Fibroblast of lung (primary cell): ENCODE measurements around the gene PMIS2. TPM values are rescaled to one million over a fixed set of nuclear protein-coding genes. Genes with fewer than 3 reads are reported as not detected.
"Not testable (repeated sequence)": the region's sequence is repeated elsewhere in the genome, so short reads cannot be mapped to it uniquely, and the experiment has no call there.

Experiments
- DNase-seq, 2 donors: peaks; one replicate each; pipeline versions ENCODE4 v3.0.0 to v3.0.0-alpha.2; 2010; ENCODE audit warnings: low read depth in 2 of 2
- H2AFZ ChIP-seq: 2 replicates; pipeline ENCODE4 v1.5.1; 2012; ENCODE audit warnings: low read length, control low read depth, inconsistent platforms
- H3K27ac ChIP-seq: 2 replicates; pipeline ENCODE4 v1.5.1; 2011; ENCODE audit warnings: low read length, control low read depth; ENCODE audit not compliant: insufficient read depth
- H3K27me3 ChIP-seq: 2 replicates; pipeline ENCODE4 v1.5.1; 2011; ENCODE audit warnings: mild to moderate bottlenecking, low read length; ENCODE audit not compliant: control insufficient read depth, insufficient read depth
- H3K36me3 ChIP-seq: 2 replicates; pipeline ENCODE4 v1.5.1; 2011; ENCODE audit warnings: low read length; ENCODE audit not compliant: control insufficient read depth, insufficient read depth
- H3K4me1 ChIP-seq: 2 replicates; pipeline ENCODE4 v1.5.1; 2011; ENCODE audit warnings: low read length; ENCODE audit not compliant: control insufficient read depth, insufficient read depth; ENCODE audit errors: extremely low read depth
- H3K4me2 ChIP-seq: 2 replicates; pipeline ENCODE4 v1.5.1; 2011; ENCODE audit warnings: low read length, control low read depth; ENCODE audit not compliant: insufficient read depth; ENCODE audit errors: extremely low read depth
- H3K4me3 ChIP-seq, 4 experiments: fragments of 200-600 bp in 1 of 4; sonication (generic) in 1 of 4; replicated peaks in 1 of 4; 2 replicates each; pipeline ENCODE4 v1.5.1; 2011 to 2016; ENCODE audit warnings: low read length in 4 of 4, low read depth in 3 of 4, mild to moderate bottlenecking in 3 of 4, control low read depth in 2 of 4, inconsistent platforms in 1 of 4, mixed read lengths in 1 of 4; ENCODE audit not compliant: insufficient read depth in 1 of 4; ENCODE audit errors: control extremely low read depth in 1 of 4
- H3K79me2 ChIP-seq: 2 replicates; pipeline ENCODE4 v1.5.1; 2012; ENCODE audit warnings: mild to moderate bottlenecking, low read length, inconsistent platforms; ENCODE audit not compliant: control insufficient read depth, insufficient read depth
- H3K9ac ChIP-seq: 2 replicates; pipeline ENCODE4 v1.5.1; 2011; ENCODE audit warnings: mild to moderate bottlenecking, low read length, control low read depth; ENCODE audit not compliant: insufficient read depth
- H3K9me3 ChIP-seq: 2 replicates; pipeline ENCODE4 v1.5.1; 2012; ENCODE audit warnings: low read depth, low read length; ENCODE audit not compliant: control insufficient read depth, insufficient read depth
- H4K20me1 ChIP-seq: 2 replicates; pipeline ENCODE4 v1.5.1; 2011; ENCODE audit warnings: low read length; ENCODE audit not compliant: control insufficient read depth, insufficient read depth; ENCODE audit errors: extremely low read depth
- CTCF ChIP-seq, 2 donors: IDR thresholded peaks in 1 of 2; conservative IDR thresholded peaks in 1 of 2; 1 replicate in 1 of 2; 2 replicates in 1 of 2; pipeline ENCODE4 v1.5.1; 2011 to 2012; ENCODE audit warnings: low read length in 2 of 2, control low read depth in 1 of 2, inconsistent platforms in 1 of 2, low read depth in 1 of 2, mild to moderate bottlenecking in 1 of 2
- EZH2 ChIP-seq: IDR thresholded peaks from 2 replicates; pipeline ENCODE4 v1.5.1; 2012; ENCODE audit warnings: low read length, control low read depth, mild to moderate bottlenecking; ENCODE audit errors: missing control alignments
- polyA plus RNA-seq, 2 donors: library from polyadenylated mRNA; depleted of rRNA in 1 of 2; stranded (reverse) in 1 of 2; unstranded in 1 of 2; fragments of >200 nt; gene quantifications; 2 replicates each; pipeline ENCODE4 v1.2.1, GENCODE V29; 2011 to 2012; ENCODE audit warnings: missing spikeins in 1 of 2
- total RNA-seq: library from RNA; depleted of rRNA; stranded (reverse); fragments of >200 nt; gene quantifications from 2 replicates; pipeline ENCODE4 v1.2.1, GENCODE V29; 2014

Gene PMIS2
- total and polyA plus RNA-seq, 2 donors (not counting 1 experiment from before 2014, with no cell fraction given) = not detected

GRCh38 chr19:35596366-35596999 is 10.5 kb downstream of the PMIS2 start:
- Histone ChIP-seq H4K20me1 (no peaks in the 10 kb centered on the region), H3K27me3 (no peaks in the 10 kb centered on the region), H3K79me2 (no peaks in the 10 kb centered on the region), H3K27ac (no peak overlapping the region), H3K36me3 (no peaks in the 10 kb centered on the region), H3K9me3 (no peaks in the 10 kb centered on the region), H3K4me2 (no peak overlapping the region), H3K4me1 (no peaks in the 10 kb centered on the region), H2AFZ (no peak overlapping the region), H3K4me3 (no peak overlapping the region), H3K9ac (no peak overlapping the region)
- TF ChIP-seq EZH2 = no peak
- no peak for TF ChIP-seq CTCF (conservative IDR thresholded peaks at IDR 0.05 in 1 of 2, IDR thresholded peaks at IDR 0.05 in 1 of 2; ENCODE audit: low read depth in 1 of 2, low read length in 2 of 2)
- DNase-seq = no peak

DNA sequence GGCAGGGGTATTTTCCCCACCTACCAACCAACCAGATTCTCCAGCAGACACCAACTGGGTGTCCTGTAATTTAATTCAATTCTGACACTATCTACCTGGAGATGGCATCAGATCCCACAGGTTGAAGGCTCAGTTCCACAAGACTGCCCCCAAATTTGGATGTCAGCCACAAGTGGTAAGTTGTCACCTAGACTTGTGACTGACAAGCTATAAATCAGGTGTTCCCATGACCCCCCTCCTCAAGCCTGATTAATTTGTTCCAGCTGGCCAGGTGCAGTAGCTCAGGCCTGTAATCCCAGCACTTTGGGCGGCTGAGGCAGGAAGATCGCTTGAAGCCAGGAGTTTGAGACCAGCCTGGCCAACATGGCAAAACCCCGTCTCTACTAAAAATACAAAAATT is 16.0 kb downstream of the PMIS2 start:
- no peak for DNase-seq
- no peak overlapping the region for H3K4me3 ChIP-seq

GRCh38 chr19:35604436-35604835 is 18.5 kb downstream of the PMIS2 start:
- H4K20me1 ChIP-seq, DNase-seq, H3K4me3 ChIP-seq, H2AFZ ChIP-seq, H3K4me1 ChIP-seq, H3K9ac ChIP-seq, H3K27ac ChIP-seq, H3K36me3 ChIP-seq, H3K27me3 ChIP-seq, H3K9me3 ChIP-seq, H3K4me2 ChIP-seq, H3K79me2 ChIP-seq: not testable (repeated sequence)

More for the DNA sequence above, 16.0 kb downstream of the PMIS2 start:
- no peak overlapping the region for H3K27ac ChIP-seq
- no peak overlapping the region for H3K4me2 ChIP-seq
- no peak overlapping the region for H3K9ac ChIP-seq
- no peaks in the 10 kb centered on the region for H4K20me1 ChIP-seq
- H3K4me1 ChIP-seq = no peaks in the 10 kb centered on the region
- TF ChIP-seq CTCF (conservative IDR thresholded peaks at IDR 0.05 in 1 of 2, IDR thresholded peaks at IDR 0.05 in 1 of 2; ENCODE audit: low read depth in 1 of 2, low read length in 2 of 2) = no peak
- no peak for TF ChIP-seq EZH2
- H3K36me3 ChIP-seq = no peaks in the 10 kb centered on the region
- H3K27me3 ChIP-seq = no peaks in the 10 kb centered on the region
- H2AFZ ChIP-seq = no peak overlapping the region
- no peaks in the 10 kb centered on the region for H3K79me2 ChIP-seq
- no peaks in the 10 kb centered on the region for H3K9me3 ChIP-seq

DNA sequence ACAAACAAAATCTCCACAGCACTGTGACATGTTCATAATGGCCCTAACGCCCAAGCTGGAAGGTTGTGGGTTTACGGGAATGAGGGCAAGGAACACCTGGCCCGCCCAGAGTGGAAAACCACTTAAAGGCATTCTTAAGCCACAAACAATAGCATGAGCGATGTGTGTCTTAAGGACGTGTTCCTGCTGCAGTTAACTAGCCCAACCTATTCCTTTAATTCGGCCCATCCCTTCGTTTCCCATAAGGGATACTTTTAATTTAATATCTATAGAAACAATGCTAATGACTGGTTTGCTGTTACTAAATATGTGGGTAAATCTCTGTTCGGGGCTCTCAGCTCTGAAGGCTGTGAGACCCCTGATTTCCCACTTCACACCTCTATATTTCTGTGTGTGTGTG is 21.2 kb downstream of the PMIS2 start:
- H3K27ac ChIP-seq, H4K20me1 ChIP-seq, H2AFZ ChIP-seq, H3K9ac ChIP-seq, H3K4me1 ChIP-seq, H3K27me3 ChIP-seq, DNase-seq, H3K79me2 ChIP-seq, H3K4me2 ChIP-seq, H3K9me3 ChIP-seq, H3K4me3 ChIP-seq, H3K36me3 ChIP-seq: not testable (repeated sequence)
